ACC112 (cell line): ENCODE measurements around the gene GART.

Source experiments
- H2AFZ ChIP-seq: fragments of 200-600 bp; sonication (generic); one replicate; pipeline ENCODE4 v1.6.0; 2017; ENCODE audit warnings: antibody characterized with exemption, low read length; ENCODE audit not compliant: unreplicated experiment
- H3K27ac ChIP-seq: fragments of 200-600 bp; sonication (generic); 2 replicates; pipeline ENCODE4 v1.5.1; 2014; ENCODE audit warnings: low read depth, mild to moderate bottlenecking, antibody characterized with exemption, low read length, moderate library complexity
- H3K27me3 ChIP-seq: fragments of 200-600 bp; sonication (generic); 2 replicates; pipeline ENCODE4 v1.6.1; 2014; ENCODE audit warnings: mild to moderate bottlenecking, antibody characterized with exemption, low read length, moderate library complexity, mixed read lengths; ENCODE audit not compliant: insufficient read depth
- H3K36me3 ChIP-seq: fragments of 200-600 bp; sonication (generic); 2 replicates; pipeline ENCODE4 v1.6.1; 2016; ENCODE audit warnings: mild to moderate bottlenecking, antibody characterized with exemption, low read length, moderate library complexity, mixed read lengths; ENCODE audit not compliant: insufficient read depth
- H3K4me1 ChIP-seq: fragments of 200-600 bp; sonication (generic); one replicate; pipeline ENCODE4 v1.6.1; 2016; ENCODE audit warnings: low read length, mixed read lengths; ENCODE audit not compliant: insufficient read depth, unreplicated experiment, control insufficient read depth
- H3K4me3 ChIP-seq: fragments of 200-600 bp; sonication (generic); 2 replicates; pipeline ENCODE4 v1.5.1; 2014; ENCODE audit warnings: mild to moderate bottlenecking, low read depth, low read length
- H3K79me2 ChIP-seq: fragments of 200-600 bp; sonication (generic); one replicate; pipeline ENCODE4 v1.6.0; 2016; ENCODE audit warnings: low read length; ENCODE audit not compliant: control insufficient read depth, unreplicated experiment, insufficient read depth

Gene GART

DNA sequence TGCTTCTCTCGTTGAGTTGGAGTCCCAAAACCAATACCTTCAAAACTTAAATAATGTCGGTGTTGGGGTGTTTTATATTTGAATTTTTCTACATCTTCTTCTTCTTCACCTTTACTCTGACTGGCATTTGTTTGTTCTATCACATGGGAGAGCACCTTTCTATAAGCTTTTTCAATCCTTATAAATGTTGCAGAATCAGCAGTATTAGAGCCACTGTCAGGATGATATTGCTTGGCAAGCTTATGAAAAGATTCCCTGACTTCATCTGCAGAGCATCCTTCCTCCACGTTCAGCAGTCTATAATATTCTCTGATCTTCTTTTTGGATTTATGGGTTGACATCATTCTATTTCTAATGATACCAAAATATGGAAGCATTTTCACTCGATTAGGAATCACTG, 53.0 kb downstream of the GART start:
- no peak overlapping the region for H3K27ac ChIP-seq
- H2AFZ ChIP-seq = no peak overlapping the region
- H3K27me3 ChIP-seq = no peaks in the 10 kb centered on the region
- no peaks in the 10 kb centered on the region for H3K79me2 ChIP-seq
- H3K36me3 ChIP-seq = no peaks in the 10 kb centered on the region
- peaks cover 5% of the 10 kb centered on the region for H3K4me1 ChIP-seq
- no peak overlapping the region for H3K4me3 ChIP-seq

DNA sequence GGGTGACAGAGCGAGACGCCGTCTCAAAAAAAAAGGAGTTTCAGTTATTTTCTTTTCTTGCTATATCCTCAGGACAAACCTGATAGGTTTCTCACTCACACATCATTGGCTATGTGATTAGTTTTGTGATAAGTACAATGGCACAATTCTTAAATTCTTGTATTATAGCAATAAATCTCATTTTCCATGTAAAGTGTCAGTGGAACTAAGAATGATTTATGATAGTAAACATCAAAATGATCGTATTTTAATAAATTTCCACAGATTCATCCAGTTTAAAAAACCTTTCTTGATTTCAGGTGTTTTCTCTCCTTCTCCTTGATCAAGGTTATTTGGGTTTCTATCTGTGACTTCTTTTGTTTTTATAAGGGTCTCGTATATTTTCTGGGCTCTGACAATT, 53.9 kb downstream of the GART start:
- no peaks in the 10 kb centered on the region for H3K79me2 ChIP-seq
- H3K36me3 ChIP-seq = no peaks in the 10 kb centered on the region
- no peak overlapping the region for H2AFZ ChIP-seq
- no peak overlapping the region for H3K4me3 ChIP-seq
- H3K27me3 ChIP-seq = no peaks in the 10 kb centered on the region
- H3K27ac ChIP-seq = no peak overlapping the region
- H3K4me1 ChIP-seq = peaks cover 5% of the 10 kb centered on the region

DNA sequence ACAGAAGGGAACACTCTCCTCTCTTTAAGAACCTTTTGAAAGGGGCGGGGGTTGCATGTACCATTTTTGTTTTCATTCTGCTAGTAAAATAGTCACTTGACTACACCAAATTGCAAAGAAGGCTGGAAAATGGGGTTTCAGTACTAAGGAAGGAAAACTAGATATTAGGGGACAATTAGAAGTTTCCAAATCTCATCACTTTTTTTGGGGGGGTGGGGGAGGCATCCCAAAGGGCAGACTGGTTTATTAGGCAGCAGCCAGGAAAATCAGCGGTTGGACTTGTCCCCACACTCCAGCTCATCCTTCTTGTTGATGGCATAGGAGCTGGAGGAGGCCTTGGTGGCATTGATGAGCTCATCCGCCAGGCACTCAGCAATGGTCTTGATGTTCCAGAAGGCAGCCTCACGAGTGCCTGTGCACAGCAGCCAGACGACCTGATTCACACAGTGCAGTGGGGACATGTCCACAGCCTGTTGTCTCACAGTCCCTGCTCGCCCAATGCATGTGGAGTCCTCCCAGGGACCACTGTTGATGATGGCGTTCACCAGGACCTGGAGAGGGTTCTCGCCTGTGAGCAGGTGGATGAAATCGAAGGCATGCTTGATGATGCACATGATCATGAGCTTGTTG, 60.5 kb downstream of the GART start:
- Histone ChIP-seq H3K36me3 (no peaks in the 10 kb centered on the region), H3K4me3 (peak overlapping the region; percentile 84; the same call in 1 of the 2 replicates), H3K27ac (no peak overlapping the region), H3K27me3 (no peaks in the 10 kb centered on the region), H2AFZ (no peak overlapping the region), H3K4me1 (peaks cover 5% of the 10 kb centered on the region), H3K79me2 (peaks cover 7% of the 10 kb centered on the region)

DNA sequence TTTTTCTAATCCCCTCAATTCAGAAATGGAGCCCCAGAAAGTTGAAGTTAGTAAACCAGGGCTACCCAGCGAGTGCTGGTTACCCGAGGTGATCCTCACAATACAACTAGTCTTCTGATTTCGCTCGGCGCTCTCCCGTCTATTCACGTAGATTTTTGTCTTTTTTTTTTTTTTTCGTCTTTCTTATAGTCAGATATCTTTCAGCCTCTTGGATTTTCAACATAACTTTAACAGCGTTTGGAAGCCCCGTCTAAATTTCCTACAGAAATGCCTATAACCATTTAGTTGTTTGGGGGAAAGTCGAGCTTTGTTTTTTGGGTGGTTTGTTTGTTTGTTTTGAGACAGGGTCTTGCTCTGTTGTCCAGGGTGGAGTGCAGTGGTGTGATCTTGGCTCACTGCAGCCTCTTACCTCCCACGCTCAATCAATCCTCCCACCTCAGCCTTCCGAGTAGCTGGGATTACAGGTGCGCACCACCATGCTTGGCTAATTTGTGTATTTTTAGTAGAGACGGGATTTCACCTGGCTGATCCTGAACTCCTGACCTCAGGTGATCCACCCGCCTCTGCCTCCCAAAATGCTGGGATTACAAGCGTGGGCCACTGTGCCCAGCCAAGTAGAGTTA, 61.3 kb downstream of the GART start:
- Histone ChIP-seq H3K27ac (peak overlapping the region; percentile 42; the same call in 1 of the 2 replicates), H3K27me3 (no peaks in the 10 kb centered on the region), H2AFZ (peak overlapping the region; percentile 88), H3K36me3 (no peaks in the 10 kb centered on the region), H3K79me2 (peaks cover 7% of the 10 kb centered on the region), H3K4me3 (peak overlapping the region; percentile 84), H3K4me1 (peaks cover 5% of the 10 kb centered on the region)

DNA sequence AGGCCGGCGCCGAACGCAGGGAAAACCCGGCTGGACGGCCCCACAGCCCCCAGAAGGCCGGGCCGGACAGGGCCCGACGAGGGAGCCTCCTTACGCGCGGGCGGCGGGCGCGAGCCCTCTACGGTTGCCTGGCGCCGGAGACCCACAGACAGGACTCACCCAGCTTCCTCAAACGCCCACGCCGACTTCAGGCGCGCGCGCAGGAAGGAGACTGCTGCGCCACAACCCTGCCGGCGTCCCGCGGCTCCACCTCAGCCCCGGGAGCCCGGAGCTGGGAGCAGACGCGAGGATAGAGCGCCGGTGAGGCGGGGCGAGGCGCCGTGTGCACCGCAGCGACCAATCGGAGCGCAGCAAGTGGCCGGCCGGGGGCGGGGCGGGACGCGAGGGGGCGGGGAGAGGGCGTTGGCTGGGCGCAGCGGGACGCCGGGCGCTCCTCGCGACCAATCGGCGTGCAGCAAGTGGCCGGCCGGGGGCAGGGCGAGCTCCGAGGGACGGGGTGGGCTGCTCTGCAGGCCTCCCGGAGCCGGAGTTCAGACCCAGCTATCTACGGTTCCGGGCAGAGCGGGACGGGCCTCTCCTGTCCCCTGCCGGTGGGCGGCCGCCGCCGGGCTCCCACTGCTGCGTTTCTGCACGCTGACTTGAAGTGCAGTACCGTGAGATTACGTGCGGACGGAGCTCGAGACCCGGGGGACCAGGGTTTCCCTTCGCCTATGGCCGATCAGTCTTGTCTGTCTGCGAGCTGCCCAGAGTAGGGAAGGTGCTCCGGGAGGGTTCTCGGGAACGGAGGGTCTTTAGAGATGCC, 62.0 kb downstream of the GART start, which contains the start of gene TMEM50B:
Gene TMEM50B (minus strand): TSS at position 296 of the 802 bp plus-strand sequence. CDS start 11,089 bp downstream, outside the sequence.
- H3K27ac ChIP-seq = peak within 1 kb of the TSS; percentile 75
- peaks cover 5% of the 10 kb centered on the region for H3K4me1 ChIP-seq
- H3K4me3 ChIP-seq = peak within 1 kb of the TSS; percentile 88
- peaks cover 7% of the 10 kb centered on the region for H3K79me2 ChIP-seq
- H3K36me3 ChIP-seq = no peaks in the 10 kb centered on the region
- H2AFZ ChIP-seq = peak within 1 kb of the TSS; percentile 88
- H3K27me3 ChIP-seq = no peaks in the 10 kb centered on the region

DNA sequence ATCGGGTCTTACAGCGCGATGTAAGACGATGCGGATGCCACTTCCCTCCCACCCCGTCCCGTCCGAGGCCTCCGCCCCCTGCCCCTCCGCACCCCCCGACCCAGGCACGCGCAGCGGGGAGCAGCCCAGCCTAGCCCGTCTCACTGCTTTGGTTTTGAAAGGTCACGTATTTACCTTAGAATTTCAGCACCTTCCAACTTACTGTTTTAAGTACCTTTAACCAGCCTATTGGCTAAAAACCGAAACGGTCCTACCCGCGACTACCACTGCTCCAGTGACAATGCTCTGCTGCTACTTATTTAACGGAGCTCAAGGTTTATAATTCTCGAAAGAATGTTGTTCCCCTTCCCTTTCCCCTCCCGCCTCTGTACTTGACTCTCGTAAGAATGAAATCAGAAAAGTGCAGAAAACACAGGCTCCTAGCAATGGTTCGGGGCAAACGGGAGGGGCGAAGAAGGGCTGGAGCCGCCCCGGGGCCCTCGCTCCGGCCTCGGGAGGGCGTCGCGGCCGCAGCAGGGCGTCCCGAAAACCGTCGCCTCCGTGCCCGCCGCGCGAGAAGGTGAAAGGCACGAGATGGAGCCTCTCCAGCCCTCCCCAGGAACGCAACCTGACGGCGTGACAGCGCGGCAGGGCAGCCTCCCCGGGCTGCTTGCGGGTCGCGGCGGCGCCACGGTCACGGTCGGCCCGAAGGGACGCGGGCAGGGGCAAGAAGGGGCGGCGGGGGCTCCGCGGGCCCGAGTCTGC, 62.8 kb downstream of the GART start:
- Histone ChIP-seq H2AFZ (peak overlapping the region; percentile 87), H3K27me3 (no peaks in the 10 kb centered on the region), H3K27ac (peak overlapping the region; percentile 75), H3K4me3 (peak overlapping the region; percentile 88), H3K79me2 (peaks cover 7% of the 10 kb centered on the region), H3K36me3 (no peaks in the 10 kb centered on the region), H3K4me1 (peaks cover 5% of the 10 kb centered on the region)

DNA sequence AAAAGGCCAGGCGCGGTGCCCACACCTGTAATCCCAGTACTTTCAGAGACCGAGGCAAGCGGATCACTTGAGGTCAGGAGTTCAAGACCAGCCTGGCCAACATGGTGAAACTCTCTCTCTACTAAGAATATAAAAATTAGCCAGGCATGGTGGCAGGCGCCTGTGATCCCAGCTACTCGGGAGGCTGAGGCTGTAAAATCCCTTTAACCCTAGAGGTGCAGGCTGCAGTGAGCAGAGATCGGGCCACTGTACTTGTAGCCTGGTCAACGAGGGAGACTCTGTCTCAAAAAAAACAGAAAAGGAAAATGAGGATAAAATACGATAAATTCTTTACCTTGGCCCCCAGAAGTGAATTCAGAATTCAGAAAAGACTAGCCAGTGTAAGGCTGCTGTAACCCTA, 63.7 kb downstream of the GART start:
- H3K4me3 ChIP-seq = peak overlapping the region; percentile 88
- no peaks in the 10 kb centered on the region for H3K36me3 ChIP-seq
- H3K79me2 ChIP-seq = peaks cover 7% of the 10 kb centered on the region
- H3K27me3 ChIP-seq = no peaks in the 10 kb centered on the region
- peaks cover 5% of the 10 kb centered on the region for H3K4me1 ChIP-seq
- H3K27ac ChIP-seq = no peak overlapping the region
- H2AFZ ChIP-seq = peak overlapping the region; percentile 19

DNA sequence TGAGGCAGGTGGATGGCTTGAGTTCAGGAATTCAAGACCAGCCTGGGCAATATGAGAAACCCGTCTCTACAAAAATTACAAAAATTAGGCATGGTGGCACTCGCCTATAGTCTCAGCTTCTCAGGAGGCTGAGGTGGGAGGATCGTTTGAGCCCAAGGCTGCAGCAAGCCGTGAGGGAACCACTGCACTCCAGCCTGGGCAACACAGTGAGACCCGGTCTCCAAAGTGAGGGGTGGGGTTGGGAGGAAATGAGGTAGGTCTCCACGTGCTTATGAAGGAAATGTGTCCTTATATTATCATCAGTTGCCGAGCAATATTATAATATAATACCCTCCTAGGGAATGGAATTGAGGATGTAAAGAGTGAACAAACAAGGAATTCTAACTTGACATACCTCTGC, 64.9 kb downstream of the GART start:
- Histone ChIP-seq H3K36me3 (no peaks in the 10 kb centered on the region), H3K27ac (no peak overlapping the region), H3K79me2 (peaks cover 7% of the 10 kb centered on the region), H3K27me3 (no peaks in the 10 kb centered on the region), H3K4me1 (peaks cover 5% of the 10 kb centered on the region), H3K4me3 (no peak overlapping the region), H2AFZ (no peak overlapping the region)

DNA sequence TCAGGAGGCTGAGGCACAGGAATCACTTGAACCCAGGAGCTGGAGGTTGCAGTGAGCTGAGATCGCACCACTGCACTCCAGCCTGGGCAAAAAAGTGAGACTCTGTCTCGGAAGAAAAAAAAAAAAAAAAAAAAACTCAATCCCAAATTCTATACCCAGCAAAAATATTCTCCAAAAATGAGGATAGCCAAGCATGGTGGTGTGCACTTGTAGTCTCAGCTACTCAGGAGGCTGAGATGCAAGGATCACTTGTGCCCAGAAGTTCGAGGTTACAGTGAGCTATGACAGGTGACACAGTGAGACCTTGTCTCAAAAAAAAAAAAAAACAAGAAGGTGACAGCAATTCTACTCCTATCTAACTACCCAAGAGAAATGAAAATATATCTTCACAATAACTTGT, 68.6 kb downstream of the GART start:
- Histone ChIP-seq H2AFZ (no peak overlapping the region), H3K79me2 (peaks cover 18% of the 10 kb centered on the region), H3K27me3 (no peaks in the 10 kb centered on the region), H3K27ac (no peak overlapping the region), H3K36me3 (no peaks in the 10 kb centered on the region), H3K4me3 (no peak overlapping the region), H3K4me1 (no peaks in the 10 kb centered on the region)

DNA sequence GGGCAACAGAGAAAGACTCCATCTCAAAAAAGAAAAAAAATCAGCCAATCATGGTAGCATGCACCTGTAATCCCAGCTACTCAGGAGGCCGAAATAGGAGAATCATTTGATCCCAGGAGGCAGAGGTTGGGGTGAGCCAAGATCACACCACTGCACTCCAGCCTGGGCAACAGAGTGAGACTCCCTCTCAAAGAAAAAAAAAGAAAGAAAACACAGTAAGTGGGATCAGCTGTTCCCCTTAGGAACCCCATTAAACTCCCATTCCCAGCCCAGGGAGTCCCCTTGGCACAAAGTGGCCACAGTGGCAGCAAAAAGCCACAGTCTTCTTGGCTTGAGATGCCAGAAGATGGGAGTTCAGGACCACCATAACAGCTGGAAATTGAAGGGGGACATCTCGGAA, 71.2 kb downstream of the GART start:
- Histone ChIP-seq H3K4me1 (no peaks in the 10 kb centered on the region), H2AFZ (no peak overlapping the region), H3K36me3 (no peaks in the 10 kb centered on the region), H3K27ac (no peak overlapping the region), H3K4me3 (no peak overlapping the region), H3K79me2 (peaks cover 14% of the 10 kb centered on the region), H3K27me3 (no peaks in the 10 kb centered on the region)
